Measurements from ENCODE around the gene CEP128. TPM values are rescaled to one million over a fixed set of nuclear protein-coding genes. Genes with fewer than 3 reads are reported as not detected.
"Not testable (repeated sequence)": the region's sequence is repeated elsewhere in the genome, so short reads cannot be mapped to it uniquely, and the experiment has no call there.

The CEP128 gene
- total RNA-seq, 1 experiment from 2014 or later = 16.7 TPM

- H3K9me3 ChIP-seq = no peaks in the 10 kb centered on the region
- no peaks in the 10 kb centered on the region for H3K36me3 ChIP-seq (ENCODE audit: control insufficient read depth, insufficient read depth, low read length)
- H3K27me3 ChIP-seq (replicated peaks; ENCODE audit: control insufficient read depth, insufficient read depth, low read length) = no peaks in the 10 kb centered on the region
- Mint-ChIP-seq H3K27me3 (ENCODE audit: insufficient read depth, unreplicated experiment) (no peaks in the 10 kb centered on the region), H3K36me3 (ENCODE audit: insufficient read depth, unreplicated experiment) (no peaks in the 10 kb centered on the region), H3K9me3 (ENCODE audit: unreplicated experiment) (no peaks in the 10 kb centered on the region), H3K27ac (ENCODE audit: unreplicated experiment) (no peak overlapping the region), H3K4me3 (ENCODE audit: unreplicated experiment) (no peak overlapping the region), H3K4me1 (ENCODE audit: low read depth, unreplicated experiment) (no peaks in the 10 kb centered on the region)
- H3K4me3 ChIP-seq (ENCODE audit: low read depth, low read length) = no peak overlapping the region
- DNase-seq = no peak
- ChIA-PET POLR2A (interaction anchor here (0.6 kb wide), 1 partner anchor 16 kb away, joined by 3 read pairs; no protein-coding TSS in a partner anchor), CTCF (no interaction called here)
- intact Hi-C loops (cut with micrococcal nuclease; ENCODE audit: unreplicated experiment) = no loop called here
- H3K4me1 ChIP-seq = no peaks in the 10 kb centered on the region
- no TSS peak for BruUV-seq (replicated peaks)
- TF ChIP-seq CTCF (IDR thresholded peaks at IDR 0.05; ENCODE audit: insufficient read depth in 1 of 2, low read depth in 1 of 2, low read length in 1 of 2, severe bottlenecking in 1 of 2, unreplicated experiment in 1 of 2) = no peak
Measured at GRCh38 chr14:80924365-80925103, 17.0 kb downstream of the CEP128 start.

GRCh38 chr14:80923368-80923767 lies 18.2 kb downstream of the CEP128 start:
- ChIA-PET CTCF (no interaction called here), POLR2A (no interaction called here)
- H3K27me3 Mint-ChIP-seq (ENCODE audit: insufficient read depth, unreplicated experiment) = no peaks in the 10 kb centered on the region
- H3K27ac Mint-ChIP-seq (ENCODE audit: unreplicated experiment) = no peak overlapping the region
- intact Hi-C loops (cut with micrococcal nuclease; ENCODE audit: unreplicated experiment) = no loop called here
- no peaks in the 10 kb centered on the region for H3K4me1 ChIP-seq
- no peak for DNase-seq
- no peaks in the 10 kb centered on the region for H3K4me1 Mint-ChIP-seq (ENCODE audit: low read depth, unreplicated experiment)
- no peak for TF ChIP-seq CTCF (IDR thresholded peaks at IDR 0.05; ENCODE audit: insufficient read depth in 1 of 2, low read depth in 1 of 2, low read length in 1 of 2, severe bottlenecking in 1 of 2, unreplicated experiment in 1 of 2)
- no peaks in the 10 kb centered on the region for H3K27me3 ChIP-seq (replicated peaks; ENCODE audit: control insufficient read depth, insufficient read depth, low read length)
- H3K9me3 Mint-ChIP-seq (ENCODE audit: unreplicated experiment) = no peaks in the 10 kb centered on the region
- no peaks in the 10 kb centered on the region for H3K36me3 ChIP-seq (ENCODE audit: control insufficient read depth, insufficient read depth, low read length)
- no peaks in the 10 kb centered on the region for H3K9me3 ChIP-seq
- no peak overlapping the region for H3K4me3 ChIP-seq (ENCODE audit: low read depth, low read length)
- H3K36me3 Mint-ChIP-seq (ENCODE audit: insufficient read depth, unreplicated experiment) = no peaks in the 10 kb centered on the region
- no peak overlapping the region for H3K4me3 Mint-ChIP-seq (ENCODE audit: unreplicated experiment)
- BruUV-seq (replicated peaks) = no TSS peak

- BruUV-seq (replicated peaks) = no TSS peak
- no peak overlapping the region for H3K4me3 Mint-ChIP-seq (ENCODE audit: unreplicated experiment)
- Histone ChIP-seq H3K36me3 (ENCODE audit: control insufficient read depth, insufficient read depth, low read length) (no peaks in the 10 kb centered on the region; the same call in 1 of the 2 replicates), H3K9me3 (no peaks in the 10 kb centered on the region), H3K27me3 (replicated peaks; ENCODE audit: control insufficient read depth, insufficient read depth, low read length) (no peaks in the 10 kb centered on the region), H3K4me3 (ENCODE audit: low read depth, low read length) (no peak overlapping the region), H3K4me1 (no peaks in the 10 kb centered on the region)
- no peak for DNase-seq
- H3K9me3 Mint-ChIP-seq (ENCODE audit: unreplicated experiment) = no peaks in the 10 kb centered on the region
- no peaks in the 10 kb centered on the region for H3K36me3 Mint-ChIP-seq (ENCODE audit: insufficient read depth, unreplicated experiment)
- no peaks in the 10 kb centered on the region for H3K4me1 Mint-ChIP-seq (ENCODE audit: low read depth, unreplicated experiment)
- intact Hi-C loops (cut with micrococcal nuclease; ENCODE audit: unreplicated experiment) = no loop called here
- ChIA-PET POLR2A (no interaction called here), CTCF (no interaction called here)
- TF ChIP-seq CTCF (IDR thresholded peaks at IDR 0.05; ENCODE audit: insufficient read depth in 1 of 2, low read depth in 1 of 2, low read length in 1 of 2, severe bottlenecking in 1 of 2, unreplicated experiment in 1 of 2) = no peak
- H3K27me3 Mint-ChIP-seq (ENCODE audit: insufficient read depth, unreplicated experiment) = no peaks in the 10 kb centered on the region
- no peak overlapping the region for H3K27ac Mint-ChIP-seq (ENCODE audit: unreplicated experiment)
Measured at GRCh38 chr14:80919622-80920021, 21.9 kb downstream of the CEP128 start.

GRCh38 chr14:80912013-80912412 lies 29.5 kb downstream of the CEP128 start:
- H3K36me3 Mint-ChIP-seq (ENCODE audit: insufficient read depth, unreplicated experiment); H3K9me3 ChIP-seq; H3K4me1 ChIP-seq; intact Hi-C loops (cut with micrococcal nuclease; ENCODE audit: unreplicated experiment); POLR2A ChIA-PET; H3K27me3 ChIP-seq (replicated peaks; ENCODE audit: control insufficient read depth, insufficient read depth, low read length); H3K9me3 Mint-ChIP-seq (ENCODE audit: unreplicated experiment); H3K4me3 ChIP-seq (ENCODE audit: low read depth, low read length); H3K27me3 Mint-ChIP-seq (ENCODE audit: insufficient read depth, unreplicated experiment); DNase-seq; H3K4me1 Mint-ChIP-seq (ENCODE audit: low read depth, unreplicated experiment); H3K36me3 ChIP-seq (ENCODE audit: control insufficient read depth, insufficient read depth, low read length); BruUV-seq (replicated peaks); H3K4me3 Mint-ChIP-seq (ENCODE audit: unreplicated experiment); CTCF ChIA-PET; H3K27ac Mint-ChIP-seq (ENCODE audit: unreplicated experiment): not testable (repeated sequence)

All from Caco-2 (cell line).